Posterior cingulate gyrus (tissue), 11 donors: ENCODE data around the gene PLCB2.
A peak's percentile ranks its signal among the peaks of the same experiment; 100 is the strongest.

Experiments
- DNase-seq, 10 donors: peaks; one replicate each; pipeline versions ENCODE4 v3.0.0 to v3.0.0-alpha.2; 2020 to 2021; ENCODE audit warnings: mixed read lengths in 3 of 10
- intact Hi-C: fragments of 100-400 bp; cut with DNase I; formaldehyde crosslinking; loops from one replicate; pipeline ENCODE4 v1.15.1; 2023

The PLCB2 gene

GRCh38 chr15:40307421-40308211 lies at the start of gene PLCB2:
Gene PLCB2 (minus strand): TSS chr15:40307935. CDS start chr15:40307672, 263 bp downstream.
- peak in 2 of 10 donors; percentile 77 to 86 for DNase-seq

GRCh38 chr15:40357246-40357645 lies 49.5 kb upstream of the PLCB2 start:
- intact Hi-C loops, result no loop called here
- DNase-seq, result peak in 2 of 10 donors; percentile 29 to 43

More at GRCh38 chr15:40307421-40308211, at the start of gene PLCB2:
- intact Hi-C loops, result no loop called here

GRCh38 chr15:40355976-40356585 lies 48.3 kb upstream of the PLCB2 start:
- DNase-seq, result peak in 1 of 10 donors; percentile 30
- intact Hi-C loops, result no loop called here

- peak in 8 of 10 donors; percentile 53 to 94 (median 66) for DNase-seq
- intact Hi-C loops, result no loop called here
Measured at GRCh38 chr15:40354408-40355171, 46.9 kb upstream of the PLCB2 start.

- DNase-seq, result peak in 2 of 10 donors; percentile 37 to 65
- intact Hi-C loops, result no loop called here
Measured at GRCh38 chr15:40353697-40354096, 46.0 kb upstream of the PLCB2 start.

GRCh38 chr15:40352281-40352901 lies 44.7 kb upstream of the PLCB2 start:
- intact Hi-C loops, result no loop called here

GRCh38 chr15:40349163-40349562 lies 41.4 kb upstream of the PLCB2 start:
- DNase-seq, result no peak
- intact Hi-C loops, result no loop called here

More at GRCh38 chr15:40352281-40352901, 44.7 kb upstream of the PLCB2 start:
- no peak for DNase-seq

GRCh38 chr15:40348474-40348870 lies 40.7 kb upstream of the PLCB2 start:
- peak in 1 of 10 donors; percentile 59 for DNase-seq
- intact Hi-C loops, result no loop called here

- intact Hi-C loops, result no loop called here
- DNase-seq, result peak in 1 of 10 donors; percentile 63
Measured at GRCh38 chr15:40347559-40348473, 40.1 kb upstream of the PLCB2 start.

GRCh38 chr15:40346579-40347558 lies 39.1 kb upstream of the PLCB2 start:
- intact Hi-C loops, result no loop called here
- peak in 1 of 10 donors; percentile 64 for DNase-seq

GRCh38 chr15:40345867-40346578 lies 38.3 kb upstream of the PLCB2 start:
- intact Hi-C loops, result no loop called here
- DNase-seq, result peak in 1 of 10 donors; percentile 52

GRCh38 chr15:40345225-40345866 lies 37.6 kb upstream of the PLCB2 start:
- DNase-seq, result peak in 1 of 10 donors; percentile 50
- intact Hi-C loops, result no loop called here

- peak in 9 of 10 donors; percentile 68 to 96 (median 75) for DNase-seq
- intact Hi-C loops, result loop anchor here (5.0 kb wide), 1 partner anchor 63 kb away; the partner anchor contains the start of gene IVD
Measured at GRCh38 chr15:40344631-40345120, 36.9 kb upstream of the PLCB2 start.

GRCh38 chr15:40344217-40344616 lies 36.5 kb upstream of the PLCB2 start:
- DNase-seq, result peak in 1 of 10 donors; percentile 51
- intact Hi-C loops, result loop anchor here (5.0 kb wide), 1 partner anchor 63 kb away; the partner anchor contains the start of gene IVD

GRCh38 chr15:40343512-40343911 lies 35.8 kb upstream of the PLCB2 start:
- intact Hi-C loops, result loop anchor here (5.0 kb wide), 1 partner anchor 64 kb away; the partner anchor contains the start of gene IVD
- peak in 1 of 10 donors; percentile 68 for DNase-seq
